Small intestine (tissue), 7 donors: ENCODE measurements around the gene INSYN1. TPM values are rescaled to one million over a fixed set of nuclear protein-coding genes. Genes with fewer than 3 reads are reported as not detected.

Experiments used
- DNase-seq, 2 donors: peaks; one replicate each; pipeline versions ENCODE4 v3.0.0 to v3.0.0-alpha.2; 2013
- FAIRE-seq: peaks from 2 replicates; lab custom pipeline; 2012; peaks lifted over from hg19 to GRCh38; lab: Jason Lieb, UNC
- H3K27ac ChIP-seq, 3 donors: one replicate each; pipeline ENCODE4 v1.5.1; 2013; ENCODE audit warnings: low read length in 2 of 3, mild to moderate bottlenecking in 2 of 3, control low read depth in 1 of 3, inconsistent platforms in 1 of 3, low read depth in 1 of 3, moderate library complexity in 1 of 3
- H3K27me3 ChIP-seq, 3 donors: one replicate each; pipeline ENCODE4 v1.6.1; 2013; ENCODE audit warnings: low read length in 3 of 3, inconsistent platforms in 1 of 3; ENCODE audit not compliant: control insufficient read depth in 3 of 3, insufficient read depth in 3 of 3
- H3K36me3 ChIP-seq, 3 donors: one replicate each; pipeline ENCODE4 v1.6.1; 2013; ENCODE audit warnings: low read length in 3 of 3, inconsistent platforms in 1 of 3, low read depth in 1 of 3, mild to moderate bottlenecking in 1 of 3, moderate library complexity in 1 of 3; ENCODE audit not compliant: control insufficient read depth in 3 of 3, insufficient read depth in 2 of 3
- H3K4me1 ChIP-seq, 3 donors: one replicate each; pipeline ENCODE4 v1.6.1; 2013; ENCODE audit warnings: low read length in 2 of 3, inconsistent platforms in 1 of 3, low read depth in 1 of 3, mild to moderate bottlenecking in 1 of 3, moderate library complexity in 1 of 3; ENCODE audit not compliant: control insufficient read depth in 3 of 3, insufficient read depth in 2 of 3
- H3K4me3 ChIP-seq, 3 donors: one replicate each; pipeline ENCODE4 v1.5.1; 2013; ENCODE audit warnings: low read length in 3 of 3, control low read depth in 1 of 3, inconsistent platforms in 1 of 3, low read depth in 1 of 3, mild to moderate bottlenecking in 1 of 3, moderate library complexity in 1 of 3
- H3K9me3 ChIP-seq, 2 donors: one replicate each; pipeline ENCODE4 v1.6.1; 2013; ENCODE audit warnings: low read depth in 1 of 2, low read length in 1 of 2; ENCODE audit not compliant: control insufficient read depth in 2 of 2, insufficient read depth in 1 of 2
- WGBS, 3 donors: extraction: QIAGEN DNeasy Blood & Tissue Kit; methylation state at CpG; one replicate each; pipeline ENCODE4 v1.1.7; 2013; 5-methylcytosine and 5-hydroxymethylcytosine counted together
- polyA plus RNA-seq, 4 donors: library from polyadenylated mRNA; stranded (reverse) in 3 of 4; unstranded in 1 of 4; fragments of 200-250 nt in 3 of 4; fragments of 120-200 nt in 1 of 4; gene quantifications; one replicate each; pipeline versions ENCODE4 v1.2.1 to v1.2.3, GENCODE V29; 2013
- donor health status: healthy with polysubstance abuse.
- donor health status: control.
- donor health status: control.
- donor health status: Bipolar disorder and iron deficiency.
- donor health status: healthy.

INSYN1 gene
- polyA plus RNA-seq, 4 donors = 1.9 to 2.2 (median 1.9) TPM; not detected in 1

GRCh38 chr15:73782344-73782959, 29.3 kb upstream of the INSYN1 start:
- DNase-seq = no peak
- no peaks in the 10 kb centered on the region for H3K9me3 ChIP-seq
- H3K27me3 ChIP-seq = no peaks in the 10 kb centered on the region
- no peak overlapping the region for H3K27ac ChIP-seq
- no peaks in the 10 kb centered on the region for H3K36me3 ChIP-seq
- H3K4me1 ChIP-seq = no peaks in the 10 kb centered on the region
- WGBS, 3 donors = 66 to 81% (median 75%) methylated on average over 3 of the region's 3 CpGs
- H3K4me3 ChIP-seq = no peak overlapping the region
- FAIRE-seq = no peak

- FAIRE-seq (no peak), DNase-seq (no peak)
- Histone ChIP-seq H3K4me3 (no peak overlapping the region), H3K4me1 (no peaks in the 10 kb centered on the region), H3K27ac (no peak overlapping the region), H3K9me3 (no peaks in the 10 kb centered on the region), H3K36me3 (no peaks in the 10 kb centered on the region), H3K27me3 (no peaks in the 10 kb centered on the region)
- 67 to 79% (median 72%) methylated on average over 8 of the region's 8 CpGs for WGBS, 3 donors
These were observed 28.1 kb upstream of the INSYN1 start for GRCh38 chr15:73781038-73781925.

GRCh38 chr15:73779974-73780373, 26.8 kb upstream of the INSYN1 start:
- DNase-seq = no peak
- Histone ChIP-seq H3K9me3 (no peaks in the 10 kb centered on the region), H3K36me3 (no peaks in the 10 kb centered on the region), H3K27me3 (peaks cover 0 to 2% (median 0%) of the 10 kb centered on the region in 3 donors), H3K27ac (no peak overlapping the region), H3K4me3 (no peak overlapping the region), H3K4me1 (no peaks in the 10 kb centered on the region)
- FAIRE-seq = no peak
- WGBS, 3 donors = 75 to 82% (median 78%) methylated on average over 3 of the region's 3 CpGs

- FAIRE-seq (no peak), DNase-seq (no peak)
- no peaks in the 10 kb centered on the region for H3K36me3 ChIP-seq
- no peak overlapping the region for H3K4me3 ChIP-seq
- no peak overlapping the region for H3K27ac ChIP-seq
- peaks cover 0 to 2% (median 0%) of the 10 kb centered on the region in 3 donors for H3K27me3 ChIP-seq
- no peaks in the 10 kb centered on the region for H3K9me3 ChIP-seq
- no peaks in the 10 kb centered on the region for H3K4me1 ChIP-seq
These were observed 24.6 kb upstream of the INSYN1 start for GRCh38 chr15:73777741-73778140.

GRCh38 chr15:73773428-73773827, 20.3 kb upstream of the INSYN1 start:
- Histone ChIP-seq H3K27ac (no peak overlapping the region), H3K27me3 (peaks cover 0 to 2% (median 2%) of the 10 kb centered on the region in 3 donors), H3K4me1 (no peaks in the 10 kb centered on the region), H3K4me3 (no peak overlapping the region), H3K36me3 (no peaks in the 10 kb centered on the region), H3K9me3 (no peaks in the 10 kb centered on the region)
- no peak for FAIRE-seq
- 55 to 71% (median 58%) methylated on average over 6 of the region's 6 CpGs for WGBS, 3 donors
- DNase-seq = no peak

- no peak for DNase-seq
- Histone ChIP-seq H3K4me3 (no peak overlapping the region), H3K36me3 (no peaks in the 10 kb centered on the region), H3K27me3 (peaks cover 0 to 5% (median 2%) of the 10 kb centered on the region in 3 donors), H3K4me1 (no peaks in the 10 kb centered on the region), H3K27ac (no peak overlapping the region), H3K9me3 (no peaks in the 10 kb centered on the region)
- no peak for FAIRE-seq
- WGBS, 3 donors = 64 to 88% (median 77%) methylated on average over 12 of the region's 12 CpGs
These were observed 18.4 kb upstream of the INSYN1 start for GRCh38 chr15:73771385-73772045.

GRCh38 chr15:73770050-73770449, 16.9 kb upstream of the INSYN1 start:
- H3K27me3 ChIP-seq = peaks cover 0 to 5% (median 0%) of the 10 kb centered on the region in 3 donors
- FAIRE-seq = no peak
- 66 to 77% (median 69%) methylated on average over 1 of the region's 1 CpG for WGBS, 3 donors
- H3K27ac ChIP-seq = no peak overlapping the region
- no peak overlapping the region for H3K4me3 ChIP-seq
- DNase-seq = no peak
- no peaks in the 10 kb centered on the region for H3K4me1 ChIP-seq
- no peaks in the 10 kb centered on the region for H3K9me3 ChIP-seq
- no peaks in the 10 kb centered on the region for H3K36me3 ChIP-seq

GRCh38 chr15:73767806-73768501, 14.8 kb upstream of the INSYN1 start:
- FAIRE-seq (no peak), DNase-seq (no peak)
- no peaks in the 10 kb centered on the region for H3K36me3 ChIP-seq
- H3K27ac ChIP-seq = no peak overlapping the region
- H3K4me3 ChIP-seq = no peak overlapping the region
- no peaks in the 10 kb centered on the region for H3K4me1 ChIP-seq
- H3K9me3 ChIP-seq = no peaks in the 10 kb centered on the region
- WGBS, 3 donors = 52 to 55% (median 55%) methylated on average over 9 of the region's 9 CpGs
- H3K27me3 ChIP-seq = peaks cover 0 to 8% (median 0%) of the 10 kb centered on the region in 3 donors
